ENCODE data around the gene STRN3. TPM values are rescaled to one million over a fixed set of nuclear protein-coding genes. Genes with fewer than 3 reads are reported as not detected.

Gene STRN3
- total RNA-seq, 1 experiment from 2014 or later = 44.2 TPM

GRCh38 chr14:31013841-31014240 is 12.3 kb downstream of the STRN3 start:
- no peak overlapping the region for H3K4me3 ChIP-seq (ENCODE audit: low read depth, low read length, poor library complexity, severe bottlenecking)
- ChIA-PET CTCF (no interaction called here), POLR2A (ENCODE audit: low non-redundant PET) (interaction anchor here (0.6 kb wide), 1 partner anchor 33 kb away, joined by 5 read pairs; no protein-coding TSS in a partner anchor)
- intact Hi-C loops (cut with micrococcal nuclease; ENCODE audit: unreplicated experiment) = no loop called here
- H3K27ac ChIP-seq (ENCODE audit: low read depth, low read length, poor library complexity, severe bottlenecking) = no peak overlapping the region
- H3K36me3 ChIP-seq (ENCODE audit: insufficient read depth, low read length, poor library complexity, severe bottlenecking) = peaks cover 7% of the 10 kb centered on the region
- TF ChIP-seq, protein P1, sequence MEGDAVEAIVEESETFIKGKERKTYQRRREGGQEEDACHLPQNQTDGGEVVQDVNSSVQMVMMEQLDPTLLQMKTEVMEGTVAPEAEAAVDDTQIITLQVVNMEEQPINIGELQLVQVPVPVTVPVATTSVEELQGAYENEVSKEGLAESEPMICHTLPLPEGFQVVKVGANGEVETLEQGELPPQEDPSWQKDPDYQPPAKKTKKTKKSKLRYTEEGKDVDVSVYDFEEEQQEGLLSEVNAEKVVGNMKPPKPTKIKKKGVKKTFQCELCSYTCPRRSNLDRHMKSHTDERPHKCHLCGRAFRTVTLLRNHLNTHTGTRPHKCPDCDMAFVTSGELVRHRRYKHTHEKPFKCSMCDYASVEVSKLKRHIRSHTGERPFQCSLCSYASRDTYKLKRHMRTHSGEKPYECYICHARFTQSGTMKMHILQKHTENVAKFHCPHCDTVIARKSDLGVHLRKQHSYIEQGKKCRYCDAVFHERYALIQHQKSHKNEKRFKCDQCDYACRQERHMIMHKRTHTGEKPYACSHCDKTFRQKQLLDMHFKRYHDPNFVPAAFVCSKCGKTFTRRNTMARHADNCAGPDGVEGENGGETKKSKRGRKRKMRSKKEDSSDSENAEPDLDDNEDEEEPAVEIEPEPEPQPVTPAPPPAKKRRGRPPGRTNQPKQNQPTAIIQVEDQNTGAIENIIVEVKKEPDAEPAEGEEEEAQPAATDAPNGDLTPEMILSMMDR (conservative IDR thresholded peaks at IDR 0.05; ENCODE audit: low read depth, low read length) = no peak
- TF ChIP-seq EZH2 (IDR thresholded peaks at IDR 0.05; ENCODE audit: borderline replicate concordance, low read depth, low read length, poor library complexity, severe bottlenecking) = no peak
- no peaks in the 10 kb centered on the region for H3K9me3 ChIP-seq (ENCODE audit: low read depth, low read length, poor library complexity, severe bottlenecking)
- no peaks in the 10 kb centered on the region for H3K4me1 ChIP-seq (ENCODE audit: insufficient read depth, low read length, poor library complexity, severe bottlenecking)
- no peak for DNase-seq (ENCODE audit: low spot score)
- BruUV-seq (replicated peaks) = no TSS peak
- H3K27me3 ChIP-seq (replicated peaks; ENCODE audit: insufficient read depth, low read depth, low read length, poor library complexity) = no peaks in the 10 kb centered on the region

DNA sequence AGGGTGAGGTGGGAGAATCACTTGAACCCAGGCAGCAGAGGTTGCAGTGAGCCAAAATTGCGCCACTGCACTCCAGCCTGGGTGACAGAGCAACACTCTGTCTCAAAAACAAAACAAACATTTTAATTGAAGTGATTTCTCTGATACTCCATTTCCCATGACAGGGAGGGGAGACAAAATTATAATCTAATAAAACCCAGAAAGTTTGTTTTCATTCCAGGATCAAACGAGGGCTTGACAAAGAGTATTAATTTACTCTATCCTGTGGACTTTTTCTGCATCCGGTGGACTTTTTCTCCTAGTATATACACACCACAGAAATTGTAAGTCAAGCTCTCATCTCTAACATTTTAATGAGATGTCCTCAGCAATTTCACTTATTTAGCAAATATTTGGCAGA is 15.2 kb downstream of the STRN3 start:
- POLR2A ChIA-PET (ENCODE audit: low non-redundant PET) = no interaction called here
- H3K27ac ChIP-seq (ENCODE audit: low read depth, low read length, poor library complexity, severe bottlenecking) = no peak overlapping the region
- no peaks in the 10 kb centered on the region for H3K9me3 ChIP-seq (ENCODE audit: low read depth, low read length, poor library complexity, severe bottlenecking)
- peaks cover 4% of the 10 kb centered on the region for H3K36me3 ChIP-seq (ENCODE audit: insufficient read depth, low read length, poor library complexity, severe bottlenecking)
- no peaks in the 10 kb centered on the region for H3K27me3 ChIP-seq (replicated peaks; ENCODE audit: insufficient read depth, low read depth, low read length, poor library complexity)
- CTCF ChIA-PET = no interaction called here
- BruUV-seq (replicated peaks) = no TSS peak
- no peak for TF ChIP-seq EZH2 (IDR thresholded peaks at IDR 0.05; ENCODE audit: borderline replicate concordance, low read depth, low read length, poor library complexity, severe bottlenecking)
- TF ChIP-seq, protein P1 (conservative IDR thresholded peaks at IDR 0.05; ENCODE audit: low read depth, low read length) = no peak
- intact Hi-C loops (cut with micrococcal nuclease; ENCODE audit: unreplicated experiment) = no loop called here
- DNase-seq (ENCODE audit: low spot score) = no peak
- H3K4me3 ChIP-seq (ENCODE audit: low read depth, low read length, poor library complexity, severe bottlenecking) = no peak overlapping the region
- H3K4me1 ChIP-seq (ENCODE audit: insufficient read depth, low read length, poor library complexity, severe bottlenecking) = no peaks in the 10 kb centered on the region

DNA sequence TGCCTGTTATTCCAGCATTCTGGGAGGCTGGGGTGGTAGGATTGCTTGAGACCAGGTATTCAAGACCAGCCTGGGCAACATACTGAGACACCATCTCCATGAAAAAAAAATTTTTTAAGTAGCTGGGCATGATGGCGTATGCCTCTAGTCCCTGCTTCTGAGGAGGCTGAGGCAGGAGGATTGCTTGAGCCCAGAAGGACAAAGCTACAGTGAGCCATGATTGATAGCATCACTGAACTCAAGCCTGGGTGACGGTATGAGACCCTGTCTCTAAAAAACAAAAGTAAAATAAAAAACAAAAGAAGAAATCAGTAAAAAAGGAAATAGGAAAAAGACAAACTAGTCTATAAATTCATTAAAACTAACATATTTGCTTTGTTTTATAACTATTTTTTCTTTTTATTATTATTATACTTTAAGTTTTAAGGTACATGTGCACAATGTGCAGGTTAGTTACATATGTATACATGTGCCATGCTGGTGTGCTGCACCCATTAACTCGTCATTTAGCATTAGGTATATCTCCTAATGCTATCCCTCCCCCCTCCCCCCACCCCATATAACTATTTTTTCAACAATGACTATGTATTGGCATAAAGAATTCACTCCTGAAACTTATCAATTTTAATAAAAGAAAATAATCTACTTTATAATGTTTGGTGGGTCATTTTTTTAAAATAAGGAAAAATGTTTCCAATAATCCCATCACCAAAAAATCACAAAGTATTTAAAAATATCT is 16.2 kb downstream of the STRN3 start:
- CTCF ChIA-PET = no interaction called here
- H3K27ac ChIP-seq (ENCODE audit: low read depth, low read length, poor library complexity, severe bottlenecking) = no peak overlapping the region
- H3K9me3 ChIP-seq (ENCODE audit: low read depth, low read length, poor library complexity, severe bottlenecking) = no peaks in the 10 kb centered on the region
- no peak for TF ChIP-seq EZH2 (IDR thresholded peaks at IDR 0.05; ENCODE audit: borderline replicate concordance, low read depth, low read length, poor library complexity, severe bottlenecking)
- TF ChIP-seq, protein P1 (conservative IDR thresholded peaks at IDR 0.05; ENCODE audit: low read depth, low read length) = no peak
- POLR2A ChIA-PET (ENCODE audit: low non-redundant PET) = no interaction called here
- peaks cover 4% of the 10 kb centered on the region for H3K36me3 ChIP-seq (ENCODE audit: insufficient read depth, low read length, poor library complexity, severe bottlenecking)
- BruUV-seq (replicated peaks) = no TSS peak
- H3K4me1 ChIP-seq (ENCODE audit: insufficient read depth, low read length, poor library complexity, severe bottlenecking) = no peaks in the 10 kb centered on the region
- intact Hi-C loops (cut with micrococcal nuclease; ENCODE audit: unreplicated experiment) = no loop called here
- H3K4me3 ChIP-seq (ENCODE audit: low read depth, low read length, poor library complexity, severe bottlenecking) = no peak overlapping the region
- H3K27me3 ChIP-seq (replicated peaks; ENCODE audit: insufficient read depth, low read depth, low read length, poor library complexity) = no peaks in the 10 kb centered on the region
- DNase-seq (ENCODE audit: low spot score) = no peak
